ENCODE data around the gene OSBP.
"Not testable (repeated sequence)": the region's sequence is repeated elsewhere in the genome, so short reads cannot be mapped to it uniquely, and the experiment has no call there.

DNA sequence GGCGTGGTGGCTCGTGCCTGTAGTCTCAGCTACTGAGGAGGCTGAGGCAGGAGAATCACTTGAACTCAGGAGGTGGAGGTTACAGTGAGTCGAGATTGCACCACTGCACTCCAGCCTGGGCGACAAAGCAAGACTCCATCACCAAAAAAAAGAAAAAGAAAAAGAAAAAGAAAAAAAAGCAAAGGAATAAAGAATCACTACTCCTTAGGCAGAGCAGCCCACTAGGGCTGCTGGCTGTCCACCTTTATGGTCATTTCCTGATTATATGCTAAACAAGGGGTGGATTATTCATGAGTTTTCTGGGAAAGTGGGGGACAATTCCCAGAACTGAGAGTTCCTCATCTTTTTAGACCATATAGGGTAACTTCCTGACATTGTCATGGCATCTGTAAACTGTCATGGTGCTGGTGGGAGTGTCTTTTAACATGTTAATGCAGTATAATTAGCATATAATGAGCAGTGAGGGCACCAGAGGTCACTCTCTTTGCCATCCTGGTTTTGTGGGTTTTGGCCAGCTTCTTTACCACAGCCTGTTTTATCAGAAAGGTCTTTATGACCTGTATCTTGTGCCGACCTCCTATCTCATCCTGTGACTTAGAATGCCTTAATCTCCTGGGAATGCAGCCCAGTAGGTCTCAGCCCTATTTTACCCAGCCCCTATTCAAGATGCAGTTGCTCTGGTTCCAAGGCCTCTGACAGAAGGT lies 67.8 kb downstream of the OSBP start:
- TF ChIP-seq EZH2 (IDR thresholded peaks at IDR 0.05; ENCODE audit: borderline replicate concordance, insufficient read depth, low read depth, low read length, poor library complexity, severe bottlenecking) = not testable (repeated sequence)
- TF ChIP-seq, protein P1, sequence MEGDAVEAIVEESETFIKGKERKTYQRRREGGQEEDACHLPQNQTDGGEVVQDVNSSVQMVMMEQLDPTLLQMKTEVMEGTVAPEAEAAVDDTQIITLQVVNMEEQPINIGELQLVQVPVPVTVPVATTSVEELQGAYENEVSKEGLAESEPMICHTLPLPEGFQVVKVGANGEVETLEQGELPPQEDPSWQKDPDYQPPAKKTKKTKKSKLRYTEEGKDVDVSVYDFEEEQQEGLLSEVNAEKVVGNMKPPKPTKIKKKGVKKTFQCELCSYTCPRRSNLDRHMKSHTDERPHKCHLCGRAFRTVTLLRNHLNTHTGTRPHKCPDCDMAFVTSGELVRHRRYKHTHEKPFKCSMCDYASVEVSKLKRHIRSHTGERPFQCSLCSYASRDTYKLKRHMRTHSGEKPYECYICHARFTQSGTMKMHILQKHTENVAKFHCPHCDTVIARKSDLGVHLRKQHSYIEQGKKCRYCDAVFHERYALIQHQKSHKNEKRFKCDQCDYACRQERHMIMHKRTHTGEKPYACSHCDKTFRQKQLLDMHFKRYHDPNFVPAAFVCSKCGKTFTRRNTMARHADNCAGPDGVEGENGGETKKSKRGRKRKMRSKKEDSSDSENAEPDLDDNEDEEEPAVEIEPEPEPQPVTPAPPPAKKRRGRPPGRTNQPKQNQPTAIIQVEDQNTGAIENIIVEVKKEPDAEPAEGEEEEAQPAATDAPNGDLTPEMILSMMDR (IDR thresholded peaks at IDR 0.05) = not testable (repeated sequence)

Measured in B cell (primary cell).